HG02973 (cell line): ENCODE data around the gene FREM3.
"Not testable (repeated sequence)": the region's sequence is repeated elsewhere in the genome, so short reads cannot be mapped to it uniquely, and the experiment has no call there.

Experiments used
- ATAC-seq: cut with Tn5 transposase; IDR thresholded peaks from one replicate; pipeline ENCODE4 v1.9.1; 2021; ENCODE audit warnings: moderate library complexity; ENCODE audit not compliant: unreplicated experiment

The FREM3 gene

GRCh38 chr4:143700416-143701352, at the start of gene FREM3:
FREM3 (minus strand) TSS chr4:143700675; CDS start chr4:143700675, 0 bp downstream.
- no peak for ATAC-seq

GRCh38 chr4:143745874-143746273, 45.4 kb upstream of the FREM3 start:
- no peak for ATAC-seq

- no peak for ATAC-seq
Measured at GRCh38 chr4:143743591-143743990, 43.1 kb upstream of the FREM3 start.

GRCh38 chr4:143742834-143743233, 42.4 kb upstream of the FREM3 start:
- no peak for ATAC-seq

GRCh38 chr4:143736861-143737260, 36.4 kb upstream of the FREM3 start:
- no peak for ATAC-seq

- not testable (repeated sequence) for ATAC-seq
Measured at GRCh38 chr4:143736061-143736460, 35.6 kb upstream of the FREM3 start.

GRCh38 chr4:143728166-143728565, 27.7 kb upstream of the FREM3 start:
- ATAC-seq = no peak

- no peak for ATAC-seq
Measured at GRCh38 chr4:143726714-143727113, 26.2 kb upstream of the FREM3 start.

- no peak for ATAC-seq
Measured at GRCh38 chr4:143721317-143721716, 20.8 kb upstream of the FREM3 start.

- not testable (repeated sequence) for ATAC-seq
Measured at GRCh38 chr4:143718748-143719147, 18.3 kb upstream of the FREM3 start.

GRCh38 chr4:143713955-143714625, 13.6 kb upstream of the FREM3 start:
- no peak for ATAC-seq

- ATAC-seq = no peak
Measured at GRCh38 chr4:143713553-143713952, 13.1 kb upstream of the FREM3 start.

- no peak for ATAC-seq
Measured at GRCh38 chr4:143712155-143712550, 11.7 kb upstream of the FREM3 start.

- no peak for ATAC-seq
Measured at GRCh38 chr4:143711543-143712154, 11.2 kb upstream of the FREM3 start.

GRCh38 chr4:143701365-143701764, 890 bp upstream of the FREM3 start:
- ATAC-seq = no peak

GRCh38 chr4:143700046-143700415, 444 bp downstream of the FREM3 start:
- no peak for ATAC-seq

- ATAC-seq = no peak
Measured at GRCh38 chr4:143699331-143700045, 987 bp downstream of the FREM3 start.

GRCh38 chr4:143693856-143694255, 6.6 kb downstream of the FREM3 start:
- no peak for ATAC-seq

GRCh38 chr4:143692241-143692640, 8.2 kb downstream of the FREM3 start:
- ATAC-seq = no peak

GRCh38 chr4:143679434-143679833, 21.0 kb downstream of the FREM3 start:
- ATAC-seq = no peak

GRCh38 chr4:143673629-143674028, 26.8 kb downstream of the FREM3 start:
- ATAC-seq = not testable (repeated sequence)
